ENCODE data around the gene MGAT1. TPM values are rescaled to one million over a fixed set of nuclear protein-coding genes. Genes with fewer than 3 reads are reported as not detected.

MGAT1 gene
- total RNA-seq, 1 experiment from 2014 or later = 53.0 TPM

DNA sequence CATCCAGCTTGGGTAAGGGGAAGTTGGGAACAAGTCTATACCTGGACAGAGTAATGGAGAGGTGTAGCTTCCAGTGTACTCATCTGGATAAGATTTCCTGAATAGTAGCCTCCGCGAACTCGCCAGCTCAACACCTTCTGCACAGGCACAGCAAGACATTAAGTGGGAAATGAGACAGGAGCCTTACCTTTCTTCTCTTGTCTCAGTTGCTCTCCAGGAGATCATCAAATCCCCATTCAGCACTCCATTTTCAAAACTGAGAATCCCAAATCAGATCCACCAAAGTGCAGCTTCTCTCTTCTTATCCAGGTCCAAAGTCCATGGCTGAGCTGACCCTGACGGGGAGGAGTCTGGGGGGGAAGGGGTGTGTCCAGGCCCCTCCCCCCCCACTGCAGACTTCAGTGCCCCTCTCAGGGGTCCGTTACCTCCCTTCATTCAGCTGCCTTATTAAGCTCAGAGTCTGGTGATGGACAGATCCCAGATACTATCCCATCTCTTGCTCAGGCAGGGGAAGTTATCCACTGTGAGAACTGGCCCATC is 5.9 kb upstream of the MGAT1 start:
- no peak for ATAC-seq
- TF ChIP-seq EZH2phosphoT487 (IDR thresholded peaks at IDR 0.05; ENCODE audit: borderline replicate concordance) (no peak), POLR2AphosphoS5 (IDR thresholded peaks at IDR 0.05; ENCODE audit: low read depth, low read length) (no peak), FOSL1 (IDR thresholded peaks at IDR 0.05; ENCODE audit: low read depth) (no peak), JUND (IDR thresholded peaks at IDR 0.05) (no peak), YY1 (IDR thresholded peaks at IDR 0.05; ENCODE audit: extremely low read depth, insufficient replicate concordance, low read depth, low read length) (no peak), EZH2 (IDR thresholded peaks at IDR 0.05) (no peak), POLR2A (IDR thresholded peaks at IDR 0.05; ENCODE audit: borderline replicate concordance, extremely low read depth, insufficient read depth, insufficient read length) (no peak), SRF (IDR thresholded peaks at IDR 0.05; ENCODE audit: low read depth) (no peak), ELF1 (IDR thresholded peaks at IDR 0.05; ENCODE audit: borderline replicate concordance, low read depth) (no peak), SIN3A (IDR thresholded peaks at IDR 0.05; ENCODE audit: low read depth) (no peak), SP1 (IDR thresholded peaks at IDR 0.05; ENCODE audit: low read depth) (no peak), EGR1 (IDR thresholded peaks at IDR 0.05; ENCODE audit: low read depth) (no peak), ZBTB33 (IDR thresholded peaks at IDR 0.05; ENCODE audit: extremely low read depth, insufficient replicate concordance, low read length) (no peak)
- TF ChIP-seq, protein P1, sequence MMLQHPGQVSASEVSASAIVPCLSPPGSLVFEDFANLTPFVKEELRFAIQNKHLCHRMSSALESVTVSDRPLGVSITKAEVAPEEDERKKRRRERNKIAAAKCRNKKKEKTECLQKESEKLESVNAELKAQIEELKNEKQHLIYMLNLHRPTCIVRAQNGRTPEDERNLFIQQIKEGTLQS (IDR thresholded peaks at IDR 0.05) = no peak
- TF ChIP-seq, protein P2, sequence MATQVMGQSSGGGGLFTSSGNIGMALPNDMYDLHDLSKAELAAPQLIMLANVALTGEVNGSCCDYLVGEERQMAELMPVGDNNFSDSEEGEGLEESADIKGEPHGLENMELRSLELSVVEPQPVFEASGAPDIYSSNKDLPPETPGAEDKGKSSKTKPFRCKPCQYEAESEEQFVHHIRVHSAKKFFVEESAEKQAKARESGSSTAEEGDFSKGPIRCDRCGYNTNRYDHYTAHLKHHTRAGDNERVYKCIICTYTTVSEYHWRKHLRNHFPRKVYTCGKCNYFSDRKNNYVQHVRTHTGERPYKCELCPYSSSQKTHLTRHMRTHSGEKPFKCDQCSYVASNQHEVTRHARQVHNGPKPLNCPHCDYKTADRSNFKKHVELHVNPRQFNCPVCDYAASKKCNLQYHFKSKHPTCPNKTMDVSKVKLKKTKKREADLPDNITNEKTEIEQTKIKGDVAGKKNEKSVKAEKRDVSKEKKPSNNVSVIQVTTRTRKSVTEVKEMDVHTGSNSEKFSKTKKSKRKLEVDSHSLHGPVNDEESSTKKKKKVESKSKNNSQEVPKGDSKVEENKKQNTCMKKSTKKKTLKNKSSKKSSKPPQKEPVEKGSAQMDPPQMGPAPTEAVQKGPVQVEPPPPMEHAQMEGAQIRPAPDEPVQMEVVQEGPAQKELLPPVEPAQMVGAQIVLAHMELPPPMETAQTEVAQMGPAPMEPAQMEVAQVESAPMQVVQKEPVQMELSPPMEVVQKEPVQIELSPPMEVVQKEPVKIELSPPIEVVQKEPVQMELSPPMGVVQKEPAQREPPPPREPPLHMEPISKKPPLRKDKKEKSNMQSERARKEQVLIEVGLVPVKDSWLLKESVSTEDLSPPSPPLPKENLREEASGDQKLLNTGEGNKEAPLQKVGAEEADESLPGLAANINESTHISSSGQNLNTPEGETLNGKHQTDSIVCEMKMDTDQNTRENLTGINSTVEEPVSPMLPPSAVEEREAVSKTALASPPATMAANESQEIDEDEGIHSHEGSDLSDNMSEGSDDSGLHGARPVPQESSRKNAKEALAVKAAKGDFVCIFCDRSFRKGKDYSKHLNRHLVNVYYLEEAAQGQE (IDR thresholded peaks at IDR 0.05; ENCODE audit: low read depth) = no peak
- TF ChIP-seq, protein P3, sequence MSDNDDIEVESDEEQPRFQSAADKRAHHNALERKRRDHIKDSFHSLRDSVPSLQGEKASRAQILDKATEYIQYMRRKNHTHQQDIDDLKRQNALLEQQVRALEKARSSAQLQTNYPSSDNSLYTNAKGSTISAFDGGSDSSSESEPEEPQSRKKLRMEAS (IDR thresholded peaks at IDR 0.05) = no peak
- TF ChIP-seq, protein P4, sequence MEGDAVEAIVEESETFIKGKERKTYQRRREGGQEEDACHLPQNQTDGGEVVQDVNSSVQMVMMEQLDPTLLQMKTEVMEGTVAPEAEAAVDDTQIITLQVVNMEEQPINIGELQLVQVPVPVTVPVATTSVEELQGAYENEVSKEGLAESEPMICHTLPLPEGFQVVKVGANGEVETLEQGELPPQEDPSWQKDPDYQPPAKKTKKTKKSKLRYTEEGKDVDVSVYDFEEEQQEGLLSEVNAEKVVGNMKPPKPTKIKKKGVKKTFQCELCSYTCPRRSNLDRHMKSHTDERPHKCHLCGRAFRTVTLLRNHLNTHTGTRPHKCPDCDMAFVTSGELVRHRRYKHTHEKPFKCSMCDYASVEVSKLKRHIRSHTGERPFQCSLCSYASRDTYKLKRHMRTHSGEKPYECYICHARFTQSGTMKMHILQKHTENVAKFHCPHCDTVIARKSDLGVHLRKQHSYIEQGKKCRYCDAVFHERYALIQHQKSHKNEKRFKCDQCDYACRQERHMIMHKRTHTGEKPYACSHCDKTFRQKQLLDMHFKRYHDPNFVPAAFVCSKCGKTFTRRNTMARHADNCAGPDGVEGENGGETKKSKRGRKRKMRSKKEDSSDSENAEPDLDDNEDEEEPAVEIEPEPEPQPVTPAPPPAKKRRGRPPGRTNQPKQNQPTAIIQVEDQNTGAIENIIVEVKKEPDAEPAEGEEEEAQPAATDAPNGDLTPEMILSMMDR (IDR thresholded peaks at IDR 0.05 in 2 of 3, conservative IDR thresholded peaks at IDR 0.05 in 1 of 3; ENCODE audit: borderline replicate concordance in 1 of 3, insufficient read depth in 1 of 3, low read depth in 2 of 3, low read length in 2 of 3) = no peak
- POLR2A ChIA-PET = no interaction called here
- Histone ChIP-seq H3K9ac (ENCODE audit: low read length) (no peak overlapping the region; the same call in 1 of the 2 replicates), H3K27me3 (ENCODE audit: insufficient read depth, low read length) (no peaks in the 10 kb centered on the region), H3K4me2 (ENCODE audit: low read length) (peak overlapping the region; percentile 98), H2AFZ (ENCODE audit: low read depth, low read length, poor library complexity, severe bottlenecking) (no peak overlapping the region), H3K36me3 (ENCODE audit: control insufficient read depth in 1 of 2, insufficient read depth in 2 of 2, low read length in 2 of 2) (peaks cover 0 to 5% of the 10 kb centered on the region in 2 experiments; a peak in 1 of 4 replicates), H3K9me2 (ENCODE audit: insufficient read depth) (no peaks in the 10 kb centered on the region), H3K4me1 (ENCODE audit: control insufficient read depth in 1 of 2, insufficient read depth in 2 of 2, low read length in 2 of 2) (peaks cover 20 to 33% of the 10 kb centered on the region in 2 experiments), H3K27ac (ENCODE audit: low read depth, low read length) (no peak overlapping the region), H3K4me3 (replicated peaks in 1 of 2; ENCODE audit: low read depth in 1 of 2, low read length in 2 of 2) (peak overlapping the region; percentile 73 to 74; a peak in 3 of 4 replicates), H3K79me2 (ENCODE audit: insufficient read depth, low read length) (peaks cover 19% of the 10 kb centered on the region), H3K9me3 (ENCODE audit: control insufficient read depth in 1 of 2, insufficient read depth in 1 of 2, low read depth in 1 of 2, low read length in 2 of 2) (no peaks in the 10 kb centered on the region), H4K20me1 (ENCODE audit: insufficient read depth) (no peaks in the 10 kb centered on the region)
- RAD21 ChIA-PET (ENCODE audit: low non-redundant PET in 1 of 2, low total read pairs in 2 of 2, uncharacterized antibody in 2 of 2, unreplicated experiment in 2 of 2) = no interaction called here
- CTCF ChIA-PET = no interaction called here
- intact Hi-C loops (cut with micrococcal nuclease) = no loop called here
- no TSS peak for BruUV-seq (replicated peaks)
- DNase-seq (ENCODE audit: low read depth, low spot score) = no peak
